Neural progenitor cell (in vitro differentiated cells): ENCODE measurements around the gene OXLD1. TPM values are rescaled to one million over a fixed set of nuclear protein-coding genes. Genes with fewer than 3 reads are reported as not detected.

Experiments used
- DNase-seq: peaks from one replicate; pipeline ENCODE4 v3.0.0-alpha.2; 2016; ENCODE audit warnings: low spot score
- H2AFZ ChIP-seq: fragments of 200-600 bp; sonication (generic); replicated peaks from 2 replicates; pipeline ENCODE4 v1.6.1; 2016; ENCODE audit warnings: antibody characterized with exemption
- H3F3A ChIP-seq: fragments of 200-600 bp; sonication (generic); 2 replicates; pipeline ENCODE4 v1.6.1; 2016; ENCODE audit warnings: antibody characterized with exemption, low read depth
- H3K27ac ChIP-seq: fragments of 200-600 bp; sonication (generic); 2 replicates; pipeline ENCODE4 v1.5.1; 2016; ENCODE audit warnings: mild to moderate bottlenecking
- H3K27me3 ChIP-seq: fragments of 200-600 bp; sonication (generic); 2 replicates; pipeline ENCODE4 v1.6.1; 2016; ENCODE audit warnings: mild to moderate bottlenecking, moderate library complexity
- H3K36me3 ChIP-seq: fragments of 200-600 bp; sonication (generic); 2 replicates; pipeline ENCODE4 v1.5.1; 2016
- H3K4me1 ChIP-seq: fragments of 200-600 bp; sonication (generic); 2 replicates; pipeline ENCODE4 v1.6.1; 2016; ENCODE audit warnings: mixed run types
- H3K4me2 ChIP-seq: fragments of 200-600 bp; sonication (generic); 2 replicates; pipeline ENCODE4 v1.6.1; 2016
- H3K4me3 ChIP-seq: fragments of 200-600 bp; sonication (generic); 2 replicates; pipeline ENCODE4 v1.5.1; 2016
- H3K79me2 ChIP-seq: fragments of 200-600 bp; sonication (generic); 2 replicates; pipeline ENCODE4 v1.6.1; 2016; ENCODE audit warnings: low read depth
- H3K9ac ChIP-seq: fragments of 200-600 bp; sonication (generic); 2 replicates; pipeline ENCODE4 v1.6.1; 2016
- H3K9me3 ChIP-seq: fragments of 200-600 bp; sonication (generic); 2 replicates; pipeline ENCODE4 v1.5.1; 2016; ENCODE audit warnings: low read depth
- H4K20me1 ChIP-seq: fragments of 200-600 bp; sonication (generic); 2 replicates; pipeline ENCODE4 v1.6.1; 2016; ENCODE audit warnings: low read depth
- H3K27ac Mint-ChIP-seq: 3 replicates; pipeline ENCODE4 v1.8.0; 2021; ENCODE audit warnings: mixed read lengths
- H3K27me3 Mint-ChIP-seq: 2 replicates; pipeline ENCODE4 v1.8.0; 2022; ENCODE audit warnings: low read depth, mild to moderate bottlenecking, inconsistent platforms, moderate library complexity, mixed read lengths; ENCODE audit not compliant: insufficient read depth
- H3K36me3 Mint-ChIP-seq: 3 replicates; pipeline ENCODE4 v1.8.0; 2021; ENCODE audit warnings: mixed read lengths
- H3K4me1 Mint-ChIP-seq: 3 replicates; pipeline ENCODE4 v1.8.0; 2021; ENCODE audit warnings: mixed read lengths
- H3K4me3 Mint-ChIP-seq: 3 replicates; pipeline ENCODE4 v1.8.0; 2021; ENCODE audit warnings: mild to moderate bottlenecking, moderate library complexity, mixed read lengths
- H3K9me3 Mint-ChIP-seq: 3 replicates; pipeline ENCODE4 v1.8.0; 2020; ENCODE audit warnings: mixed read lengths
- CTCF ChIP-seq: fragments of 200-600 bp; sonication (generic); IDR thresholded peaks from 2 replicates; pipeline ENCODE4 v1.5.1; 2017; ENCODE audit warnings: antibody characterized with exemption, mild to moderate bottlenecking
- EZH2 ChIP-seq: fragments of 200-600 bp; sonication (generic); IDR thresholded peaks from 2 replicates; pipeline ENCODE4 v1.6.1; 2017; ENCODE audit warnings: antibody characterized with exemption, mild to moderate bottlenecking, moderate library complexity
- EZH2phosphoT487 ChIP-seq: fragments of 200-600 bp; sonication (generic); IDR thresholded peaks from 2 replicates; pipeline ENCODE4 v1.6.1; 2017; ENCODE audit warnings: antibody characterized with exemption
- total RNA-seq: library from RNA; depleted of rRNA; stranded (reverse); fragments of >200 nt; gene quantifications from 2 replicates; pipeline ENCODE4 v1.2.3, GENCODE V29; 2015; ENCODE audit warnings: low replicate concordance

OXLD1 gene
- total RNA-seq, 1 donor from 2014 or later, result 11.9 TPM

DNA sequence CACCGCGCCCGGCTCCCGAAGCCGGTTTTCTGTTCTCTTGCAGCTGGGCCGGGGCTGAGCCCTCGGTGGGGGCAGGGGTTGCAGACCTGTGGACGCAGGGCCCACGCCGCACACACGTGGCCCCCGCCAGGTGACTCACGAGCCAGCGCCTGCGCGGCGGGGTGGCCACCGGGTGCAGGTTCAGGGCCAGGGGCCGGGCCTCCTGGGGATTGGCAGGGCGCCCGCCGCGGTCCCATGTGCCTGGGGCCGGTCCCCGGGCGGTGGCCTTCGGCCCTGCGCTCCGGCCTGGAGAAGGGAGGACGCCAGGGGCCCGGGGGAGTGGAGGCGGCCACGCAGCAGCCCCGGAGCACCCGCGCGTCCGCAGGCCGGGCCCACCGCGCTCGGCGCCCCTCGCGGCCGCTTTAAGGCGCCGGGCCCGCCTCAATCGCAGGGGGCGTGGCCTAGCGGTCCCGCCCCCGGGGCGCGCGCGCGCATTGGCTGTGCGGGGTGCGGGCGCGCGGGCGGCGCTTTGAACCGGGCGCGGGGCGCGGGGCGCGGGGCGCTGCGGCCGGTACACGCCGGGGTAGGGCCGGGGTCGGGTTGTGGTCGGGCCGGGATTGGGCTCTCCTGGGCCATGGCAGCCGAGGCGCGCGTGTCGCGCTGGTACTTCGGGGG is 45.5 kb upstream of the OXLD1 start, which contains the start of gene SLC25A10:
Gene SLC25A10 (plus strand): TSS at position 471 of the 654 bp plus-strand sequence. CDS start 143 bp downstream, at position 614.
- peak within 1 kb of the TSS; percentile 94 for H3K4me3 Mint-ChIP-seq
- peak; percentile 93 for DNase-seq
- peaks cover 12% of the 10 kb centered on the region for H3K79me2 ChIP-seq
- peak within 1 kb of the TSS; percentile 58 for H3K9ac ChIP-seq
- H3K4me1 Mint-ChIP-seq, result peaks cover 24% of the 10 kb centered on the region
- H3K4me3 ChIP-seq, result peak within 1 kb of the TSS; percentile 94
- H3K4me1 ChIP-seq, result peaks cover 33% of the 10 kb centered on the region
- H3K9me3 ChIP-seq, result no peaks in the 10 kb centered on the region
- peaks cover 21% of the 10 kb centered on the region for H3K27me3 ChIP-seq
- TF ChIP-seq CTCF (peak; percentile 21), EZH2phosphoT487 (peak; percentile 28), EZH2 (peak; percentile 36)
- H3K36me3 ChIP-seq, result no peaks in the 10 kb centered on the region
- no peaks in the 10 kb centered on the region for H3K9me3 Mint-ChIP-seq
- H4K20me1 ChIP-seq, result peaks cover 23% of the 10 kb centered on the region
- peaks cover under 1% of the 10 kb centered on the region for H3K36me3 Mint-ChIP-seq
- no peak within 1 kb of the TSS for H3K27ac Mint-ChIP-seq
- peak within 1 kb of the TSS; percentile 100 for H3K4me2 ChIP-seq
- H3K27me3 Mint-ChIP-seq, result peaks cover 3% of the 10 kb centered on the region
- H3K27ac ChIP-seq, result no peak within 1 kb of the TSS
- H3F3A ChIP-seq, result peaks cover 39% of the 10 kb centered on the region
- H2AFZ ChIP-seq, result peak within 1 kb of the TSS; percentile 95

DNA sequence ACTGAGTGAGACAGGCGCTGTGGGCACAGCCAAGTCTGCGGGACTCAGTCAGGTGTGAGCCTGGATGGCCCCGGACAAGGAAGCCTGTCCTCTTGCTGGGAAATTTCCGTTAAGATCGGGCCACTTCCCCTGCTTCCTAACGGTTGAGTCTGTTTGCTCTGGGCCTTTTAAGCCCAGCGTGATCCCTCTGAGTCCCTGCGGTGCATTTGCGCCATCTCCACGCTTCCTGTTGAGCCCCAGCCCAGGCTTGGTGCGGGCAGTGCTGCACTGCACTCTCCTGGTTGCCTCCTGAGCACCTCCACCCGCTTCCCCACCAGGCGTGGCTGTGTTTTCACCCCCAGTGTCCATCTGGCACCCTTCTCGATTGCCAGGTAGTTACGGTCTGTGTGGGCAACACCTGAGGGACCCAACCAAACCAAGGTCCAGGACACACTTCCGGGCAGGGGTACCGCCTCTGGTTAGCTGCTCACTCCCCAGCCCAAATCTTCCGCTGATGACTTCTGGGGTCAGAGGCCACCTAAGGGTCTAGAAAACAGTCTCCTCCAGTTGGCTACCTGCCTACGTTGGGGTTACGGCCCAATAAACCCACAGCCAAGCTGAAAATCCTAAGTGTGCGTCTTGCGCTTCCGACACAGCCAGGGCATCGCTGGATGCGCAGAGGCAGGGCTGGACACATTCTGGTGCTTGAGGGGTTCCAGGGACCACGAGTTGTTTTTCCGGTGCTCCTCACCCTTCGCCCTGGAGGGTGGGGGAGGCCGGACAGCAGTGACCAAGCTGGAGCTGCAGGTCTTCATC is 44.3 kb upstream of the OXLD1 start:
- peaks cover 9% of the 10 kb centered on the region for H3K36me3 Mint-ChIP-seq
- Histone ChIP-seq H3K4me1 (peaks cover 33% of the 10 kb centered on the region), H3K79me2 (peaks cover 12% of the 10 kb centered on the region), H3F3A (peaks cover 39% of the 10 kb centered on the region), H3K4me2 (peak overlapping the region; percentile 100), H3K9me3 (no peaks in the 10 kb centered on the region), H4K20me1 (peaks cover 23% of the 10 kb centered on the region), H3K4me3 (peak overlapping the region; percentile 94), H3K36me3 (no peaks in the 10 kb centered on the region), H3K9ac (no peak overlapping the region), H3K27ac (no peak overlapping the region), H3K27me3 (peaks cover 21% of the 10 kb centered on the region), H2AFZ (no peak overlapping the region)
- peak; percentile 49 for DNase-seq
- peaks cover 3% of the 10 kb centered on the region for H3K27me3 Mint-ChIP-seq
- peaks cover 24% of the 10 kb centered on the region for H3K4me1 Mint-ChIP-seq
- H3K9me3 Mint-ChIP-seq, result no peaks in the 10 kb centered on the region
- no peak overlapping the region for H3K27ac Mint-ChIP-seq
- H3K4me3 Mint-ChIP-seq, result peak overlapping the region; percentile 79
- no peak for TF ChIP-seq CTCF
- TF ChIP-seq EZH2phosphoT487, result no peak
- TF ChIP-seq EZH2, result no peak

GRCh38 chr17:81708739-81709185 is 42.4 kb upstream of the OXLD1 start:
- DNase-seq, result no peak
- Mint-ChIP-seq H3K36me3 (peaks cover 13% of the 10 kb centered on the region), H3K4me1 (peaks cover 26% of the 10 kb centered on the region), H3K9me3 (no peaks in the 10 kb centered on the region), H3K27ac (no peak overlapping the region), H3K27me3 (peaks cover 4% of the 10 kb centered on the region), H3K4me3 (peak overlapping the region; percentile 27)
- Histone ChIP-seq H4K20me1 (peaks cover 17% of the 10 kb centered on the region), H2AFZ (no peak overlapping the region), H3K79me2 (peaks cover 31% of the 10 kb centered on the region), H3K27me3 (peaks cover 21% of the 10 kb centered on the region), H3K9me3 (no peaks in the 10 kb centered on the region), H3K4me2 (no peak overlapping the region), H3K4me1 (peaks cover 38% of the 10 kb centered on the region), H3K36me3 (no peaks in the 10 kb centered on the region), H3K4me3 (no peak overlapping the region), H3K9ac (no peak overlapping the region), H3K27ac (peak overlapping the region; percentile 63), H3F3A (peaks cover 46% of the 10 kb centered on the region)
- TF ChIP-seq CTCF (no peak), EZH2 (no peak), EZH2phosphoT487 (no peak)
